ENCODE data around the gene SPNS2. TPM values are rescaled to one million over a fixed set of nuclear protein-coding genes. Genes with fewer than 3 reads are reported as not detected.

The SPNS2 gene
- total and polyA plus RNA-seq, 4 donors = 17.7 to 67.3 (median 41.5) TPM

DNA sequence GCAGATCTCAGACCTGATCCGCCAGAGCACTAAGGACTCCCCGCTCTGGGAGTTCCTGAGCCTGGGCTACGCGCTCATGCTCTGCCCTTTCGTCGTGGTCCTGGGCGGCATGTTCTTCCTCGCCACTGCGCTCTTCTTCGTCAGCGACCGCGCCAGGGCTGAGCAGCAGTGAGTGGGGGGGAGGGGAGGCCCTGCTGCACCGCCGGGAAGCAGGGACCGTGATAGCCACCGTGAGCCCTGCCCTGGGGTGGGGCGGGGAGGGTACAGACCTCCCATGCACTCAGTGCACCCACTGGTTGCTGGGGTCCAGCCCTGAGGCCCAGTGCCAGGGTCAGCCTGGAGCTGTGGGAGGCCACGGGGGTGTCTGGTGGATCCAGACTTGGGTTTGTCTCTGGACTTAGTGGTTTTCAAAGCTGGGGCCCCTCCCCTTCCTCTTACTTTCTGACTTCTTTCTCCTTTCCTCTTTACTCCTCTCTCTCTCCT is 37.6 kb downstream of the SPNS2 start:
- H3K4me1 ChIP-seq (ENCODE audit: control insufficient read depth, insufficient read depth, low read length) = peaks cover 91% of the 10 kb centered on the region
- no peak overlapping the region for H3K4me3 ChIP-seq (ENCODE audit: low read depth, low read length)
- no peaks in the 10 kb centered on the region for H3K9me3 ChIP-seq (ENCODE audit: control insufficient read depth, insufficient read depth, low read length)
- no peak for DNase-seq (ENCODE audit: low read depth in 4 of 6, low spot score in 6 of 6)
- no peaks in the 10 kb centered on the region for H3K27me3 ChIP-seq (ENCODE audit: control insufficient read depth, insufficient read depth, low read length)
- peak overlapping the region; percentile 33 for H3K27ac ChIP-seq (ENCODE audit: low read depth, low read length)
- peaks cover 98% of the 10 kb centered on the region for H3K36me3 ChIP-seq (ENCODE audit: control insufficient read depth, insufficient read depth, low read length)
- 38% methylated on average over 10 of the region's 19 CpGs for WGBS (ENCODE audit: insufficient coverage)

DNA sequence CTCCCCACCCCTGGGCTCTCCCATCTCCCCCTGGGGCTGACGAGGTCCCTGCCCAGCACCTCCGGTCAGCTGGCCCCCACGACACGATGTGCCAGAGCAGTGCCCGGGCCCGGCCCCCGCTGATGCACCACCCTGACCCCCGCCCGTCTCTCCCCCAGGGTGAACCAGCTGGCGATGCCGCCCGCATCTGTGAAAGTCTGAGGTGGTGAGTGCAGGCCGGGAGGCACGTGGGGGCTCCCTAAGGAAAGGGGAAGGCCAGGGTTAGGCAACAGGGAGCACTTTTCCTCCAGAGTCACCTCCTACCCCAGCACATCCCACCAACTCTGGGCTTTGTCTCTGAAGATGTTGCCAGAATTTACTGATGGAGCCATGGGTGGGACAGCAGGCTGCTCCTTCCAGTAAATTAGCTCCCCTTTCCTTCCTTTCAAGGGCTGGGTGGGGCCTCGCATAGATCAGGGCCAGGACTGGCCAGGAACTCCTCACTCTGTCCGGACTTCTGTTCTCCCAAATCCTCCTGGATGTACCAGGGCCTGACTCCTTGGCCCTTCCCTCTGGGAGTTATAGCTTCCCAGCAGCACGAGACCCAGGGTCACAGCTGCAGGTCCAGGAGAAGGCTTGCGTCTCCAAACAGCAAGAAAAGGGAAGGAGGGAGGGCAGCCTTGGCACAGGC is 38.2 kb downstream of the SPNS2 start:
- Histone ChIP-seq H3K4me3 (ENCODE audit: low read depth, low read length) (no peak overlapping the region), H3K36me3 (ENCODE audit: control insufficient read depth, insufficient read depth, low read length) (peaks cover 98% of the 10 kb centered on the region), H3K27me3 (ENCODE audit: control insufficient read depth, insufficient read depth, low read length) (no peaks in the 10 kb centered on the region), H3K9me3 (ENCODE audit: control insufficient read depth, insufficient read depth, low read length) (no peaks in the 10 kb centered on the region), H3K27ac (ENCODE audit: low read depth, low read length) (peak overlapping the region; percentile 33), H3K4me1 (ENCODE audit: control insufficient read depth, insufficient read depth, low read length) (peaks cover 91% of the 10 kb centered on the region)
- WGBS (ENCODE audit: insufficient coverage) = 84% methylated on average over 7 of the region's 18 CpGs
- no peak for DNase-seq (ENCODE audit: low read depth in 4 of 6, low spot score in 6 of 6)

DNA sequence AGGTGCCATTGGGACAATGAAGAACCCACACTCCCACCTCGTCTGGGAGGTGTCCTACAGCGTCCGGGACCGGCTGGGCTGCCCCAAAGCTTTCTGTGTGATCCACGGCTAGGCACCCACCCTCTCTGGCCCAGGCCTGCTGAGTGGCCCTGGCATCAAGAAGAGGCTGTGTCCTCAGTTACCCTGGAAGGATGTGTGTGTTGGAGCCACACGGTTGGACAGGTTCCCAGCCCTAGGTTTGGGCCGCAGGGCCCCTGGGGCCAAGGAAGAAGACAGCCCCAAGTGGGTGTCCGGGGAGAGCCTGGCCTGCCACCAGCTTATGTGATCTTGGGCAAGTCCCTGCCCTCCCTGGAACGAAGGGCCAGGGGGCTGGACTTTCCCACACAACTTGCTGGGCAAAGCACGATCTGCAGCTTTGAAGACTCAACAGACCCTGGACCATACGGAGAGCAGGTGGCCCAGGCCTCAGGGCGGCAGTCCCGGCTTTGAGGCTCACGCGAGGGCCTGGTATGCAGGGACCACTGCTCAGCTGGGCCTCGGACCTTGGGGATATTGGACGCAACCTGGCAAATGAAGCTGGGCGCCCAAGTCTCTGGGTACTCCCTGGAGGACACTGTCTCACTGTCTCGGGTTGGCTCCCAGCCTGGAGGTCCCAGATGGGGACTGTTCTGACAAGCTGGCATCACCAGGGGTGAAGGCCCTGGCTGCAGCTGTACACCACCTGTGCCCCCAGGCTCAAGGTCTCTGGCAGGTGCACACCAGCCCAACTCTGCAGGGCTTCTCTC is 39.0 kb downstream of the SPNS2 start:
- no peaks in the 10 kb centered on the region for H3K27me3 ChIP-seq (ENCODE audit: control insufficient read depth, insufficient read depth, low read length)
- no peak overlapping the region for H3K27ac ChIP-seq (ENCODE audit: low read depth, low read length)
- H3K4me3 ChIP-seq (ENCODE audit: low read depth, low read length) = no peak overlapping the region
- H3K4me1 ChIP-seq (ENCODE audit: control insufficient read depth, insufficient read depth, low read length) = peaks cover 88% of the 10 kb centered on the region
- H3K36me3 ChIP-seq (ENCODE audit: control insufficient read depth, insufficient read depth, low read length) = peaks cover 99% of the 10 kb centered on the region
- H3K9me3 ChIP-seq (ENCODE audit: control insufficient read depth, insufficient read depth, low read length) = no peaks in the 10 kb centered on the region
- DNase-seq (ENCODE audit: low read depth in 4 of 6, low spot score in 6 of 6) = no peak
- WGBS (ENCODE audit: insufficient coverage) = 66% methylated on average over 19 of the region's 19 CpGs

DNA sequence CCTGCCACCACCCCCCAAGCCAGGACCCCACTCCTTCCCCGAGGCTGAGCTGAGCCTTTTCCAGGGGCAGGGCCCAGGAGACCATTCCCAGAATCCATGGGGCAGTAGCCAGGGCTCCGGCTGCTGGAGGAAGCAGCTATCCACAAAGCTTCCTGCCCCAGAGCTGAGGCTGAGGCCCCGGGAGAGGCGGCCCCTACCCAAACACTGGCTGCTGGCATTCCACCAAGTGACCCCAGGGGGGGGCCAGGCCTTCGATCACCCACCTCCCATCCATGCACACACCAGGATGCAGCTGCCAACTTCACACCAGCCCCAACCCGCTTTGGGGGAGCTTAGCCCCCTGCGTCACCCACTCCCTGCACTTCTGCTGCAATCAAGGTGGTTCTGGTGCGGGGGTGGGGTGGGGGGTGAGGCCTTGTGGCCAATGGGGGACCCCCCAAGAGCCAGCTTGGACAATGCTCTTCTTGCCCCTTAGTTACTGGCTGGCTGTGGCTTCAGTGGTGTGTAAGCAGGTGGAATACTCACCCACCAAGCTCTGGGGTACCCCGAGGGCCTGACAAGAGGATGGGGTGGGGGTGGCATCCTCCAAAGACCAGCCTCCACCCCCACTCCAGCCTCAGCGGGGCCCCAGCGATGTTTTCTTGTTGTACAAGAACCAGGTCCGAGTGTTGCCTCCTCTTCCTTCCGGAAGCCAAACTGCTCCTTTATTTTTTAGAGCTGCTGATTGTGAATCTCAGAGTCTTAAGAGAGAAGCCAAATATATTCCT is 39.7 kb downstream of the SPNS2 start:
- Histone ChIP-seq H3K27ac (ENCODE audit: low read depth, low read length) (no peak overlapping the region), H3K36me3 (ENCODE audit: control insufficient read depth, insufficient read depth, low read length) (peaks cover 99% of the 10 kb centered on the region), H3K4me1 (ENCODE audit: control insufficient read depth, insufficient read depth, low read length) (peaks cover 80% of the 10 kb centered on the region), H3K4me3 (ENCODE audit: low read depth, low read length) (no peak overlapping the region), H3K27me3 (ENCODE audit: control insufficient read depth, insufficient read depth, low read length) (no peaks in the 10 kb centered on the region), H3K9me3 (ENCODE audit: control insufficient read depth, insufficient read depth, low read length) (no peaks in the 10 kb centered on the region)
- no peak for DNase-seq (ENCODE audit: low read depth in 4 of 6, low spot score in 6 of 6)
- WGBS (ENCODE audit: insufficient coverage) = 45% methylated on average over 5 of the region's 13 CpGs

DNA sequence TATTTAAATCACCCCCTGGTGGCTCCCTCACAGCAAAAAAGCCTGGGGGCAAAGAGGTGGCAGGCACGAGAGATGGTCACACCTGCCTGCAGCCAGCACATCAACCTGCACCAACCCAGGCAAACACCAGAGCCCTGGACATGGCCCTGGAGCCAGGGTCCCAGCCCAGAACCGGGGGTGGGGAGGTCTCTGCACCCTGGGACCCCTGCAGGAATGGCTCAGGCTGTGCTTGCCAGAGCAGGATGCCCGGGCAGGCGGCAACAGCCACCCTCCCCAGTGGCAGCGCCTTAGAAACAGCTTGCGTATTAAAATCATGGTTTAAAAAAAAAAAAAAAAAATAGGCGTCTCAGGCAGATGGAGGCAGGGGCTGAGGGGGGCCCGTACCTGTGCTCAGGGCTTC is 40.3 kb downstream of the SPNS2 start:
- DNase-seq (ENCODE audit: low read depth in 4 of 6, low spot score in 6 of 6) = no peak
- 67% methylated on average over 3 of the region's 8 CpGs for WGBS (ENCODE audit: insufficient coverage)
- Histone ChIP-seq H3K27me3 (ENCODE audit: control insufficient read depth, insufficient read depth, low read length) (no peaks in the 10 kb centered on the region), H3K27ac (ENCODE audit: low read depth, low read length) (no peak overlapping the region), H3K36me3 (ENCODE audit: control insufficient read depth, insufficient read depth, low read length) (peaks cover 99% of the 10 kb centered on the region), H3K4me3 (ENCODE audit: low read depth, low read length) (no peak overlapping the region), H3K4me1 (ENCODE audit: control insufficient read depth, insufficient read depth, low read length) (peaks cover 74% of the 10 kb centered on the region), H3K9me3 (ENCODE audit: control insufficient read depth, insufficient read depth, low read length) (no peaks in the 10 kb centered on the region)

DNA sequence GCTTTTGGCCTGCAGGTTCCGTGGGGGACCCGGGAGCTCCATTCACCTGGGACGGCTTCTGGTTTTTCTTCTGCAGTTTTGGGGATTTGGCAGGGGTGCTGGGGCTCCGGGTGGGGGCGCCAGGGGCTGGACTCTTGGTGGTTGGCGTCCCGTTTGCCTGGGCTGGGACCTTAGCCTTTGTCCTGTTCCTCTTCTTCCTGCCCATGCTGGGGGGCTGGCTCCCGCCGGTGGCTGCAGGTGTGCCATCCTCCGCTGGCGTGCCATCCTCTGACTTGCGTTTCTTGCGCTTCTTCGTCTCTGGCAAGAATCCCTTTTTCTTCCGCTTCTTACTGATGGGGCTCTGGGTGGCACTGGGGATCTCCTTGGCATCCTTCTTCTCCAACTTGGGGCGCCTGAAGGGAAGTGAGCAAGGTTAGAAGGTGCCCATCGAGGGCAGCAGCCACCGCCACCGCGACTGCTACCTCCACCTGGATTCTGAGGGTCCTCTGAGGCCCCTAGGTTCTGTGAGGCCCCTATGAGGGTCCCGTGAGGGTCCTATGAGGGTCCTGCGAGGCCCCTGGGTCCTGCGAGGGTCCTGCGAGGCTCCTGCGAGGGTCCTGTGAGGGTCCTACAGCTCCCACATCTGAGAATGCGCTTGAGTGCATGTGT is 41.0 kb downstream of the SPNS2 start:
- Histone ChIP-seq H3K4me1 (ENCODE audit: control insufficient read depth, insufficient read depth, low read length) (peaks cover 67% of the 10 kb centered on the region), H3K27ac (ENCODE audit: low read depth, low read length) (no peak overlapping the region), H3K36me3 (ENCODE audit: control insufficient read depth, insufficient read depth, low read length) (peaks cover 99% of the 10 kb centered on the region), H3K27me3 (ENCODE audit: control insufficient read depth, insufficient read depth, low read length) (no peaks in the 10 kb centered on the region), H3K9me3 (ENCODE audit: control insufficient read depth, insufficient read depth, low read length) (no peaks in the 10 kb centered on the region), H3K4me3 (ENCODE audit: low read depth, low read length) (no peak overlapping the region)
- DNase-seq (ENCODE audit: low read depth in 4 of 6, low spot score in 6 of 6) = no peak
- 94% methylated on average over 26 of the region's 26 CpGs for WGBS (ENCODE audit: insufficient coverage)

DNA sequence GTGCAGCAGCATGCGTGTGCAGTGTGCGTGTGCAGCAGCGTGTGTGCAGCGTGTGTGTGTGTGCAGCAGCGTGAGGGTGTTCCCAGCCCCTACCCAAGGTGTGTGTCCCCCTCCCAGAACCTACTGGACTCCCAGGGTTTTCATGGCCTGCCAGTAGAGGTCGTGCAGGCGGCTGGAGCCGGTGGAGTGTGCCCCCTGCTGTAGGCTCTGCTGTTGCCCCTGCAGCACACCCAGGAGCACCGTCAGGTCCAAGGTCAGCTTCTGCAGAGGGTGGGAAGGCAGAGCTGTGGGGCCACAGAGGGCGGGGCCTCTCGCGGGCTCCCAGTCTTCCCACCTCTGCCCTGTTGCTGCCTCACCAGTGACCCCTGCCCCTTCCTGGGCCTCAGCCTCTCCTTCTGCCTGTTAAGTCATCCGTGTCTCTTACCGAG is 41.6 kb downstream of the SPNS2 start:
- Histone ChIP-seq H3K4me3 (ENCODE audit: low read depth, low read length) (no peak overlapping the region), H3K9me3 (ENCODE audit: control insufficient read depth, insufficient read depth, low read length) (no peaks in the 10 kb centered on the region), H3K36me3 (ENCODE audit: control insufficient read depth, insufficient read depth, low read length) (peaks cover 99% of the 10 kb centered on the region), H3K4me1 (ENCODE audit: control insufficient read depth, insufficient read depth, low read length) (peaks cover 62% of the 10 kb centered on the region), H3K27me3 (ENCODE audit: control insufficient read depth, insufficient read depth, low read length) (no peaks in the 10 kb centered on the region), H3K27ac (ENCODE audit: low read depth, low read length) (no peak overlapping the region)
- 79% methylated on average over 13 of the region's 14 CpGs for WGBS (ENCODE audit: insufficient coverage)
- DNase-seq (ENCODE audit: low read depth in 4 of 6, low spot score in 6 of 6) = no peak

DNA sequence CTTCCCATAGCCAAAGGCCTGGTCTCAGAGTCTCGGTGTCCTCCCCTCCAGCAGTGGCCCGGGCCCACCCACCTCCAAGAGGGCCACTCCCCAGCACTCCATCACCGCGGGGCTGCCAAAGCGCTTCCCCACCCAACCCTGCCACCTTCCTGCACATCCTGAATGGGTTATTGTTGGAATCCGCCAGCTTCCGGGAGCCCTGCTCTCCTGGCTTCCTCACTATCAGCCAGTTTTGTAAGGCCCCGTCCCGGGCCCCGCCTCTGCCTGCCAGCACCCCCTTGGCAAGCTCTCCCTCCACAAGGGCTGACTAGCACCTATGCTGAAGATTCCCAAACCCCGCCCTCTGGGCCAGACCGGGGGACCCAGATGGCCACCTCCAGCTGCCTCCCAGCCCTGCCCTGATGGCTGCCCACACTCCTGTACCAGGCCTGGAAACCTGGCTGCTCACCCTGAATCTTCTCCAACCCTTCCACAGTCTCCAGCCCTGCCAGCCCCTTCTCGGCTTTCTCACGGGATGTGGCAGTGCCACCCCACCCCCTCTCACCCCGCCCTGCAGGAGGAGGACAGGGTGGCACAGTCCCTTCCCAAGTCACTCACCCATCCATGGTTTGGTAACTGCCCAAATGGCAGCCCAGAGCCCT is 42.1 kb downstream of the SPNS2 start:
- no peak for DNase-seq (ENCODE audit: low read depth in 4 of 6, low spot score in 6 of 6)
- WGBS (ENCODE audit: insufficient coverage) = 85% methylated on average over 15 of the region's 15 CpGs
- no peak overlapping the region for H3K27ac ChIP-seq (ENCODE audit: low read depth, low read length)
- no peak overlapping the region for H3K4me3 ChIP-seq (ENCODE audit: low read depth, low read length)
- H3K9me3 ChIP-seq (ENCODE audit: control insufficient read depth, insufficient read depth, low read length) = no peaks in the 10 kb centered on the region
- H3K36me3 ChIP-seq (ENCODE audit: control insufficient read depth, insufficient read depth, low read length) = peaks cover 100% of the 10 kb centered on the region
- H3K4me1 ChIP-seq (ENCODE audit: control insufficient read depth, insufficient read depth, low read length) = peaks cover 56% of the 10 kb centered on the region
- no peaks in the 10 kb centered on the region for H3K27me3 ChIP-seq (ENCODE audit: control insufficient read depth, insufficient read depth, low read length)
